WI38 (cell line): ENCODE results near the gene SAAL1.

ENCODE experiments used
- H3K4me3 ChIP-seq: 2 replicates; pipeline ENCODE4 v1.5.1; 2011; ENCODE audit warnings: low read depth, mild to moderate bottlenecking, control low read depth, low read length
- TF ChIP-seq, protein P1 (sequence below): IDR thresholded peaks from 2 replicates; pipeline ENCODE4 v1.5.1; 2012; ENCODE audit warnings: low read depth, mild to moderate bottlenecking, control low read depth, low read length

The SAAL1 gene

DNA sequence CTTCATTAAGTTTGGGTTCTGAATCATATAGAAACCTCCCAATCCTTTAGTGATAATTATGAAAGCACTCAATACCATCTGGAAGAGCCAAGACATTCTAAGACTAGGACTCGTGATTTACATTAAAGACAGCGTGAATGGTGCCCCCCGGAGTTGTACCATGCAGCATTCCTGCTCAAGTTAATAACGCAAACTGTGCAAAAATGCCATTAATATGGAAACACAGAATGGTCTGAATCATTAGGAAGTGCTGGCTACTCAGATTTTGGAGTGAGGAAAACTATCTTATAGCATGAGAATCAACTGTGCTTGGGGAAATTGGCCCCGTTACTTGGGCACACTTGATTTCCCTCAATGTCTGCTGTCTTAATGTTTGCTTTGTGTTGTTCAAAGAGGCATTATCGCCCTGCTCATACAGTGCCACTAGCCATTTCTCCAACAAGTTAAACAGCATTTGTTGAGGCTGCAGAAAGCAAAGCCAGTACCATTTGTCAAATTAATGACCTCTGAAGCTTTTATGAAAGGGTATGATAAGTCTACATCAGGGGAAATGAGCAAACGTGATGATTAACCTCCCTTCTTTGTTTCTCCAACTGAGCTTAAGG lies 41.3 kb downstream of the SAAL1 start:
- no peak overlapping the region for H3K4me3 ChIP-seq

DNA sequence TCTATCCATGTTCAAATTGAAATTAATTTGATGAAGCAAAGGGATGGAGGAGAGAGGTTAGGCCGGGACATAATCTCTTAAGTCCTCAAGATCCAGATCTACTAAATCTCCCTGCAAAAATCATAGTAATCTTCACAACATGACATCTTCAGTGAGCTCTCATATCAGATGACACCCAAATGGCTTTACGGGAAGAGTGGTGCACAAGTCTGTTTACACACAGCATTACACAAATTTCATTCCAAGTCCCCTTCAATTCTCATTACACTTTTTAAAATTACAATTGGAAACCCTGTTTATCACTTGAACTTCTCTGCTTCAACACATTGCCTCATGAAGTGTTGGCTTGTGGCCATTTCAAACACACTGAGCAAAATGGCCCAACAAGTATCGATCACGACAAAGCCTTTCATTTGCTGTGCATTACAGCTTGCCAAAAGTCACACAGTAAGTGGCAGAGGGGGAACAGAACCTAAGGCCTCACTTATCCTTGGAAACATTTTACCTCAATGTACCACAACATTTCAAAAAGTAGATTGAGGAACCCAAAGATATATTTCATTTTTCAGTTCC lies 41.9 kb downstream of the SAAL1 start:
- TF ChIP-seq, protein P1, sequence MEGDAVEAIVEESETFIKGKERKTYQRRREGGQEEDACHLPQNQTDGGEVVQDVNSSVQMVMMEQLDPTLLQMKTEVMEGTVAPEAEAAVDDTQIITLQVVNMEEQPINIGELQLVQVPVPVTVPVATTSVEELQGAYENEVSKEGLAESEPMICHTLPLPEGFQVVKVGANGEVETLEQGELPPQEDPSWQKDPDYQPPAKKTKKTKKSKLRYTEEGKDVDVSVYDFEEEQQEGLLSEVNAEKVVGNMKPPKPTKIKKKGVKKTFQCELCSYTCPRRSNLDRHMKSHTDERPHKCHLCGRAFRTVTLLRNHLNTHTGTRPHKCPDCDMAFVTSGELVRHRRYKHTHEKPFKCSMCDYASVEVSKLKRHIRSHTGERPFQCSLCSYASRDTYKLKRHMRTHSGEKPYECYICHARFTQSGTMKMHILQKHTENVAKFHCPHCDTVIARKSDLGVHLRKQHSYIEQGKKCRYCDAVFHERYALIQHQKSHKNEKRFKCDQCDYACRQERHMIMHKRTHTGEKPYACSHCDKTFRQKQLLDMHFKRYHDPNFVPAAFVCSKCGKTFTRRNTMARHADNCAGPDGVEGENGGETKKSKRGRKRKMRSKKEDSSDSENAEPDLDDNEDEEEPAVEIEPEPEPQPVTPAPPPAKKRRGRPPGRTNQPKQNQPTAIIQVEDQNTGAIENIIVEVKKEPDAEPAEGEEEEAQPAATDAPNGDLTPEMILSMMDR = no peak
- H3K4me3 ChIP-seq = no peak overlapping the region

More for the DNA sequence above, 41.3 kb downstream of the SAAL1 start:
- TF ChIP-seq, protein P1 = no peak

DNA sequence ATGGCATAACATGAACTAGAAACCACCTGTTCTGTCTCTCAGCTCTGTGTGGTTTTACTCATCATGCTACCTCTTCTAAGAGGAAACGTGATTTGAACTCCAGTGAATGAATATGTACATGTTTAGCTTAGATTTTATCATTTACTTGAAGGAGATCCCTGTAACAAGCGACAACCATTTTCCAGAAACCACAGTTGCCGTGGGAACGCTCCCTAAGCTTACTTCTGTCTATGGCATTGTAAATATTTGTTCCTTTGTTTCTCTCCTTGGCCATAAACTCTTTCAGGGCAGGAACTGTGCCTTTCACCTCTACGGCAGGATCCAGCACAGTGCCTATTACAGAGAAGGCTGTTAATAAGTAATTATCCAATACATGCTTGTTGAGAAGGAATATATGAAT lies 42.8 kb downstream of the SAAL1 start:
- TF ChIP-seq, protein P1 = no peak
- no peak overlapping the region for H3K4me3 ChIP-seq

DNA sequence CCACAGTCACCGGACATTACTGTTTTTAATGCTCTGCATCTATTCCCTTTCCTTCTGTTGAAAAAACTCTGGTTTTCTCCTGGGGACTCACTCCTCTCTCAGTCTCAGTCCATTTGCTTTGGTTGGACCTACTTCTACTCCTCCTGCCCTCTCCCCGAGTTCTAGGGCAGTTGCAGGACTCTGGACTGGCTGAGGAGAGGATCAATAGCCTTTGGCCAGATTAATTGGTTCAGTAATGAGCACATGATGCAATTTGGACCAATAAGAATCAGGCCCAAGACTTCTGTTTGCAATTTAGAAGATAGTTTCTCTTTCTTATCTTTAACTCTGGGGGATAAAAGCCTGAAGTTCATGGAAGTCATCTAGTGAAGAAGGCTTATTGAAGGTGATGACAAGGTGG lies 44.5 kb downstream of the SAAL1 start:
- H3K4me3 ChIP-seq = no peak overlapping the region
- TF ChIP-seq, protein P1 = no peak

DNA sequence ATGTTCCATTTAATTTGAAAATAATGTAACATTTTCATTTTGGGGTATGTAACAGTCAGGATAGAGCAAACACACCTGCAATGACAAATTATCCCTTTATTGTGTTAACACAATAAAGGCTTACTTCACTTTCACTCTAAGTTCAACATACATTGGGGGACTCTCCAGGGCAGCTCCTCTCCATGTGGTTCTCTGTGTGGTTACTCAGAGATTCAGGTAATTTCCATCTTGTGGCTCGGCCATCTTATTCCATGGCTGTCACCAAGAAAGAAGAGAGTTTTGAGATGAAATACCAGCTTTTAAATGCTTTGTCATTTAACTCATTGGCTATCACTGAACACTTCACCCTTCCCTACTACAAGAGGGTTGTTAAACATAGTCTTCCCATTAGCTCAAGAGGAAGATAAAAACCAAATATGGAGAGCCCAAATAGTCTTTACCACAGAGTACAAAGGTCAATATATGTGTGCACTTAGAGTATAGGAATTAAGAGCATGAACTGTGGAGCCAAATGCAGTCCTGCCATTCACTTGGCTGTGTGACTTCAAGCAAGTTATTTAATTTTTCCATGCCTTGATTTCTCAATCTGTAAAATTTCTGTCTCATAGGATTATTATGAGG lies 49.2 kb downstream of the SAAL1 start:
- no peak overlapping the region for H3K4me3 ChIP-seq
- TF ChIP-seq, protein P1 = no peak

DNA sequence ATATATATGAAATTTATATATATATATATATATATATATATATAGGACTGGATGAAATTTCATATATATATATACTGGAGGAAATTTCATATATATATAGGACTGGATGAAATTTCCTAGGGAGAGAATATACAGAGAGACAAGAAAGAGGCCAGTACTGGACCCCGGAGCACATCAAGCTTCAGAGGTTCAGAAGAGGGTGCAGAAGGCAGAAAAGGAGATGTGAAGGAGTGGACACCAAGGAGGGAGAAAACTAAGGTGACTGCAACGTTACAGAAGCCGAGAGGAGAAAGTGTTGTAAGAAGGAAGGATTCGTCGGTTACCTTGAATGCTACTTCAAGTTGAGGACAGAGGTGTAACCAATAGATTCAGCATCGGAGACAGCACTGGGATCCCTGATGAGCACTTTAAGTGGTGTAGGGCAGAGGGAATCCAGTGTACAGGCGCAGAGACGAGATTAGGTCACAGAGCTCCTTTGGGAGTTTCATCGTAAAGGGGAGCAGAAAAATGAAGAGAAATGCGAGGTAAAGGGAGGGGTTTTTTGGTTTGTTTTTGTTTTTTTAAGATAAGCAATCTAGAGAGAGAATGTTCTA lies 51.3 kb downstream of the SAAL1 start:
- TF ChIP-seq, protein P1 = no peak
- no peak overlapping the region for H3K4me3 ChIP-seq

DNA sequence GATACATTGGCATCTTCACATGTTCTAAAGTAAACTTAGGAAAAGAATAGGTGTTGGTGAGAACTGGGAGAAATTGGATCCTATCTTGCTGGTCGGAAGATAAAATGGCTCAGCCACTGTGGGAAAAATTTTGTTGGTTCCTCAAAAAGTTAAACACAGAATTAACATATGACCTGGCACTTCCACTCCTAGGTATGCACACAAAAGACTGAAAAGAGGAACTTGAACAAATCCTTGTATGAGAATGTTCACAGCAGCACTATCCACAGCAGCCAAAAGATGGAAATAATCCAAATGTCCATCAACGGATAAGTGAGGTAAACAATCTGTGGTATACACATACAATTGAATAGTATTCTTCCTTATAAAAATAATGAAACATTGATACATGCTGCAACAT lies 55.0 kb downstream of the SAAL1 start:
- no peak overlapping the region for H3K4me3 ChIP-seq
- TF ChIP-seq, protein P1 = no peak
